ENCODE data around the gene IL36A.

GRCh38 chr2:112979731-112980130 is 25.5 kb upstream of the IL36A start:
- no peak for TF ChIP-seq CTCF (conservative IDR thresholded peaks at IDR 0.05; ENCODE audit: low read length)
- no peak for TF ChIP-seq EZH2phosphoT487 (IDR thresholded peaks at IDR 0.05; ENCODE audit: borderline replicate concordance, low read depth, low read length)
